HEK293 (cell line): ENCODE results near the gene CTNNA2.

ENCODE experiments used
- CTCF ChIA-PET: fragments of 350-600 bp; formaldehyde crosslinking; extraction: SDS; loops from one replicate; lab custom pipeline; 2021; ENCODE audit warnings: antibody characterized with exemption; lab: Yijun Ruan, JAX
- POLR2A ChIA-PET: fragments of 300-600 bp; formaldehyde crosslinking; extraction: SDS; loops from one replicate; lab custom pipeline; 2020; ENCODE audit warnings: antibody characterized with exemption, inconsistent platforms; lab: Yijun Ruan, JAX
- H3K27ac ChIP-seq: fragments of 200-500 bp; sonication (Bioruptor generic); 2 replicates; pipeline ENCODE4 v1.5.1; 2014; ENCODE audit warnings: low read depth, low read length, control low read depth, inconsistent platforms; ENCODE audit errors: extremely low read depth
- H3K36me3 ChIP-seq, 2 experiments: fragments of 200-500 bp in 1 of 2; sonication (Bioruptor generic) in 1 of 2; 1 replicate in 1 of 2; 2 replicates in 1 of 2; pipeline ENCODE4 v1.5.1; 2014 to 2017; ENCODE audit warnings: inconsistent platforms in 2 of 2, low read length in 2 of 2; ENCODE audit not compliant: control insufficient read depth in 2 of 2, insufficient read depth in 1 of 2
- H3K4me1 ChIP-seq: fragments of 200-500 bp; sonication (Bioruptor generic); 2 replicates; pipeline ENCODE4 v1.5.1; 2014; ENCODE audit warnings: mild to moderate bottlenecking, low read length, inconsistent platforms; ENCODE audit not compliant: control insufficient read depth, insufficient read depth
- H3K4me3 ChIP-seq: 2 replicates; pipeline ENCODE4 v1.5.1; 2011; ENCODE audit warnings: low read depth, mild to moderate bottlenecking, control low read depth, low read length, moderate library complexity
- H3K9me3 ChIP-seq: fragments of 200-500 bp; sonication (Bioruptor generic); 2 replicates; pipeline ENCODE4 v1.5.1; 2014; ENCODE audit warnings: low read depth, low read length, inconsistent platforms; ENCODE audit not compliant: control insufficient read depth, insufficient read depth
- BCL11B ChIP-seq: fragments of 450-650 bp; formaldehyde crosslinking; IDR thresholded peaks from 2 replicates; pipeline ENCODE4 v1.5.1; 2016; ENCODE audit warnings: low read depth, missing biosample characterization, missing genetic modification characterization
- MEIS1 ChIP-seq: sonication (generic); formaldehyde crosslinking; IDR thresholded peaks from 2 replicates; pipeline ENCODE4 v1.8.1; 2022; ENCODE audit warnings: missing genetic modification reagents, mild to moderate bottlenecking, borderline replicate concordance
- MZF1 ChIP-seq: fragments of 450-650 bp; formaldehyde crosslinking; IDR thresholded peaks from 2 replicates; pipeline ENCODE4 v1.5.1; 2017; ENCODE audit warnings: missing biosample characterization, missing genetic modification characterization, borderline replicate concordance
- SCRT1 ChIP-seq: fragments of 450-650 bp; formaldehyde crosslinking; IDR thresholded peaks from 2 replicates; pipeline ENCODE4 v1.5.1; 2016; ENCODE audit warnings: missing biosample characterization, missing genetic modification characterization, borderline replicate concordance
- SCRT2 ChIP-seq: fragments of 450-650 bp; formaldehyde crosslinking; IDR thresholded peaks from 2 replicates; pipeline ENCODE4 v1.5.1; 2016; ENCODE audit warnings: missing biosample characterization, missing genetic modification characterization
- YY1 ChIP-seq: fragments of 450-650 bp; formaldehyde crosslinking; IDR thresholded peaks from 2 replicates; pipeline ENCODE4 v1.5.1; 2018; ENCODE audit warnings: missing biosample characterization, missing genetic modification characterization
- YY2 ChIP-seq: fragments of 450-650 bp; formaldehyde crosslinking; IDR thresholded peaks from 2 replicates; pipeline ENCODE4 v1.5.1; 2016; ENCODE audit warnings: missing biosample characterization, missing genetic modification characterization
- ZBTB8A ChIP-seq: fragments of 450-650 bp; formaldehyde crosslinking; IDR thresholded peaks from 2 replicates; pipeline ENCODE4 v1.5.1; 2016; ENCODE audit warnings: missing biosample characterization, missing genetic modification characterization
- ZNF114 ChIP-seq: fragments of 450-650 bp; formaldehyde crosslinking; IDR thresholded peaks from 2 replicates; pipeline ENCODE4 v1.5.0; 2017; ENCODE audit warnings: missing biosample characterization, missing genetic modification characterization
- ZNF155 ChIP-seq: fragments of 450-650 bp; formaldehyde crosslinking; IDR thresholded peaks from 2 replicates; pipeline ENCODE4 v1.5.1; 2016; ENCODE audit warnings: missing biosample characterization, missing genetic modification characterization
- ZNF169 ChIP-seq: fragments of 450-650 bp; formaldehyde crosslinking; IDR thresholded peaks from 2 replicates; pipeline ENCODE4 v1.5.1; 2016; ENCODE audit warnings: missing biosample characterization, missing genetic modification characterization
- ZNF214 ChIP-seq: fragments of 450-650 bp; formaldehyde crosslinking; IDR thresholded peaks from 2 replicates; pipeline ENCODE4 v1.5.1; 2017; ENCODE audit warnings: missing biosample characterization, mild to moderate bottlenecking, missing genetic modification characterization, borderline replicate concordance
- ZNF37A ChIP-seq: fragments of 450-650 bp; IDR thresholded peaks from 2 replicates; pipeline ENCODE4 v1.5.1; 2018; ENCODE audit warnings: missing biosample characterization, missing genetic modification characterization
- ZNF416 ChIP-seq: fragments of 450-650 bp; formaldehyde crosslinking; IDR thresholded peaks from 2 replicates; pipeline ENCODE4 v1.5.1; 2016; ENCODE audit warnings: missing biosample characterization, missing genetic modification characterization
- ZNF629 ChIP-seq: fragments of 450-650 bp; formaldehyde crosslinking; IDR thresholded peaks from 2 replicates; pipeline ENCODE4 v1.5.1; 2017; ENCODE audit warnings: missing biosample characterization, missing genetic modification characterization
- ZNF76 ChIP-seq: fragments of 450-650 bp; formaldehyde crosslinking; IDR thresholded peaks from 2 replicates; pipeline ENCODE4; 2016; ENCODE audit warnings: low read depth, missing biosample characterization, missing genetic modification characterization, borderline replicate concordance
- ZNF837 ChIP-seq: fragments of 450-650 bp; formaldehyde crosslinking; IDR thresholded peaks from 2 replicates; pipeline ENCODE4 v1.5.1; 2016; ENCODE audit warnings: missing biosample characterization, missing genetic modification characterization
- TF ChIP-seq, protein P1 (sequence below): fragments of 450-650 bp; IDR thresholded peaks from 2 replicates; pipeline ENCODE4 v1.5.1; 2018; ENCODE audit warnings: missing biosample characterization, mild to moderate bottlenecking, missing genetic modification characterization
- TF ChIP-seq, protein P2 (sequence below): fragments of 450-650 bp; formaldehyde crosslinking; optimal IDR thresholded peaks from 2 replicates; pipeline ENCODE3; 2016; ENCODE audit warnings: missing biosample characterization, mild to moderate bottlenecking, missing genetic modification characterization
- TF ChIP-seq, protein P3 (sequence below): fragments of 450-650 bp; formaldehyde crosslinking; IDR thresholded peaks from 2 replicates; pipeline ENCODE4 v1.5.1; 2016; ENCODE audit warnings: missing biosample characterization, missing genetic modification characterization, borderline replicate concordance
- TF ChIP-seq, protein P4 (sequence below): fragments of 450-650 bp; IDR thresholded peaks from 2 replicates; pipeline ENCODE4 v1.5.1; 2018; ENCODE audit warnings: missing biosample characterization, missing genetic modification characterization

The CTNNA2 gene

DNA sequence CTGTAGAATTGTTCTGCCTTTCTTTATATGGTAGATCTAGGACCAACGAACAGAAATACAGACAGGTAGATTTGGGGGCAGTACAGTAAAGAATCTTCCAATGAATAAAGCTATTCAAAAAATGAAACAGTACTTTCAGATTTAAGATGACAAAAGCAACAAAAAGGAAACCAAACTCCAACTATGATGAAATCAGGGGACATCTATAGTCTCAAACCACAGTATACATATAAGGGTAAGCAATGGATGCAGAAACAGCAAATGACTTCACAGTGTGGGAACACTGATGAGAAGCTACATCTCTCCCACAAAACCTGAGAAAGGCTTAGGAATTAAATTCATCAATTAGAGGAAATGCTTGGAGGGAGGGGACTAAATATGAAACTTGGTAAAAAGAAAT, 202.5 kb downstream of the CTNNA2 start:
- CTCF ChIA-PET = interaction anchor here (0.5 to 0.6 kb wide), 2 partner anchors 13 to 1835 kb away, joined by 3 to 6 read pairs; no protein-coding TSS in a partner anchor
- H3K27ac ChIP-seq = no peak overlapping the region
- POLR2A ChIA-PET = no interaction called here
- no peaks in the 10 kb centered on the region for H3K4me1 ChIP-seq
- no peak for TF ChIP-seq ZNF169 (tag by site-specific recombination)
- H3K4me3 ChIP-seq = no peak overlapping the region
- H3K36me3 ChIP-seq = no peaks in the 10 kb centered on the region
- no peaks in the 10 kb centered on the region for H3K9me3 ChIP-seq

DNA sequence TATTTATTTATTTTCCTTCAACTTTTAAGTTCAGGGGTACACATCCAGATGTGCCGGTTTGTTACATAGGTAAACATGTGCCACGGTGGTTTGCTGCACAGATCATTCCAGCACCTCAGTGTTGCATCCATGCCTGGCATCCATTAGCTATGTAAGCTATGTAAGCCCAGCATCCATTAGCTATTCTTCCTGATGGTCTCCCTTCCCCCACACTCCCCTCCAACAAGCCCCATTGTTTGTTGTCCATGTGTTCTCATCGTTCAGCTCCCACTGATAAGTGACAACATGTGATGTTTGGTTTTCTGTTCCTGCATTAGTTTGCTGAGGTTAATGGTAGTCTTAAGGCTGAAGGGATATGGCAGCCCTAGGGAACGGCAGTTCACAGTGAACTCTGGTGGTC, 203.4 kb downstream of the CTNNA2 start:
- Histone ChIP-seq H3K27ac (no peak overlapping the region), H3K9me3 (no peaks in the 10 kb centered on the region), H3K4me1 (no peaks in the 10 kb centered on the region), H3K4me3 (no peak overlapping the region), H3K36me3 (no peaks in the 10 kb centered on the region)
- no peak for TF ChIP-seq ZNF629 (tag by site-specific recombination)
- no peak for TF ChIP-seq ZBTB8A (tag by site-specific recombination)
- no peak for TF ChIP-seq YY1
- no peak for TF ChIP-seq ZNF37A (tag by site-specific recombination)
- ChIA-PET CTCF (no interaction called here), POLR2A (no interaction called here)

- no peak overlapping the region for H3K4me3 ChIP-seq
- CTCF ChIA-PET = no interaction called here
- POLR2A ChIA-PET = no interaction called here
- no peaks in the 10 kb centered on the region for H3K36me3 ChIP-seq
- H3K27ac ChIP-seq = no peak overlapping the region
- no peaks in the 10 kb centered on the region for H3K4me1 ChIP-seq
- H3K9me3 ChIP-seq = no peaks in the 10 kb centered on the region
- TF ChIP-seq, protein P1, sequence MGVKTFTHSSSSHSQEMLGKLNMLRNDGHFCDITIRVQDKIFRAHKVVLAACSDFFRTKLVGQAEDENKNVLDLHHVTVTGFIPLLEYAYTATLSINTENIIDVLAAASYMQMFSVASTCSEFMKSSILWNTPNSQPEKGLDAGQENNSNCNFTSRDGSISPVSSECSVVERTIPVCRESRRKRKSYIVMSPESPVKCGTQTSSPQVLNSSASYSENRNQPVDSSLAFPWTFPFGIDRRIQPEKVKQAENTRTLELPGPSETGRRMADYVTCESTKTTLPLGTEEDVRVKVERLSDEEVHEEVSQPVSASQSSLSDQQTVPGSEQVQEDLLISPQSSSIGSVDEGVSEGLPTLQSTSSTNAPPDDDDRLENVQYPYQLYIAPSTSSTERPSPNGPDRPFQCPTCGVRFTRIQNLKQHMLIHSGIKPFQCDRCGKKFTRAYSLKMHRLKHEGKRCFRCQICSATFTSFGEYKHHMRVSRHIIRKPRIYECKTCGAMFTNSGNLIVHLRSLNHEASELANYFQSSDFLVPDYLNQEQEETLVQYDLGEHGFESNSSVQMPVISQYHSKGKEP (tag by site-specific recombination) = no peak
- TF ChIP-seq SCRT1 = no peak
- no peak for TF ChIP-seq SCRT2 (tag by site-specific recombination)
- TF ChIP-seq ZNF155 (tag by site-specific recombination) = no peak
- no peak for TF ChIP-seq YY2
- TF ChIP-seq, protein P2, sequence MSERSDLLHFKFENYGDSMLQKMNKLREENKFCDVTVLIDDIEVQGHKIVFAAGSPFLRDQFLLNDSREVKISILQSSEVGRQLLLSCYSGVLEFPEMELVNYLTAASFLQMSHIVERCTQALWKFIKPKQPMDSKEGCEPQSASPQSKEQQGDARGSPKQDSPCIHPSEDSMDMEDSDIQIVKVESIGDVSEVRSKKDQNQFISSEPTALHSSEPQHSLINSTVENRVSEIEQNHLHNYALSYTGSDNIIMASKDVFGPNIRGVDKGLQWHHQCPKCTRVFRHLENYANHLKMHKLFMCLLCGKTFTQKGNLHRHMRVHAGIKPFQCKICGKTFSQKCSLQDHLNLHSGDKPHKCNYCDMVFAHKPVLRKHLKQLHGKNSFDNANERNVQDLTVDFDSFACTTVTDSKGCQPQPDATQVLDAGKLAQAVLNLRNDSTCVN (tag by site-specific recombination) = no peak
- no peak for TF ChIP-seq ZNF416 (tag by site-specific recombination)
- no peak for TF ChIP-seq ZNF214 (tag by site-specific recombination)
- no peak for TF ChIP-seq MEIS1 (CRISPR knock-in tag)
- TF ChIP-seq, protein P3, sequence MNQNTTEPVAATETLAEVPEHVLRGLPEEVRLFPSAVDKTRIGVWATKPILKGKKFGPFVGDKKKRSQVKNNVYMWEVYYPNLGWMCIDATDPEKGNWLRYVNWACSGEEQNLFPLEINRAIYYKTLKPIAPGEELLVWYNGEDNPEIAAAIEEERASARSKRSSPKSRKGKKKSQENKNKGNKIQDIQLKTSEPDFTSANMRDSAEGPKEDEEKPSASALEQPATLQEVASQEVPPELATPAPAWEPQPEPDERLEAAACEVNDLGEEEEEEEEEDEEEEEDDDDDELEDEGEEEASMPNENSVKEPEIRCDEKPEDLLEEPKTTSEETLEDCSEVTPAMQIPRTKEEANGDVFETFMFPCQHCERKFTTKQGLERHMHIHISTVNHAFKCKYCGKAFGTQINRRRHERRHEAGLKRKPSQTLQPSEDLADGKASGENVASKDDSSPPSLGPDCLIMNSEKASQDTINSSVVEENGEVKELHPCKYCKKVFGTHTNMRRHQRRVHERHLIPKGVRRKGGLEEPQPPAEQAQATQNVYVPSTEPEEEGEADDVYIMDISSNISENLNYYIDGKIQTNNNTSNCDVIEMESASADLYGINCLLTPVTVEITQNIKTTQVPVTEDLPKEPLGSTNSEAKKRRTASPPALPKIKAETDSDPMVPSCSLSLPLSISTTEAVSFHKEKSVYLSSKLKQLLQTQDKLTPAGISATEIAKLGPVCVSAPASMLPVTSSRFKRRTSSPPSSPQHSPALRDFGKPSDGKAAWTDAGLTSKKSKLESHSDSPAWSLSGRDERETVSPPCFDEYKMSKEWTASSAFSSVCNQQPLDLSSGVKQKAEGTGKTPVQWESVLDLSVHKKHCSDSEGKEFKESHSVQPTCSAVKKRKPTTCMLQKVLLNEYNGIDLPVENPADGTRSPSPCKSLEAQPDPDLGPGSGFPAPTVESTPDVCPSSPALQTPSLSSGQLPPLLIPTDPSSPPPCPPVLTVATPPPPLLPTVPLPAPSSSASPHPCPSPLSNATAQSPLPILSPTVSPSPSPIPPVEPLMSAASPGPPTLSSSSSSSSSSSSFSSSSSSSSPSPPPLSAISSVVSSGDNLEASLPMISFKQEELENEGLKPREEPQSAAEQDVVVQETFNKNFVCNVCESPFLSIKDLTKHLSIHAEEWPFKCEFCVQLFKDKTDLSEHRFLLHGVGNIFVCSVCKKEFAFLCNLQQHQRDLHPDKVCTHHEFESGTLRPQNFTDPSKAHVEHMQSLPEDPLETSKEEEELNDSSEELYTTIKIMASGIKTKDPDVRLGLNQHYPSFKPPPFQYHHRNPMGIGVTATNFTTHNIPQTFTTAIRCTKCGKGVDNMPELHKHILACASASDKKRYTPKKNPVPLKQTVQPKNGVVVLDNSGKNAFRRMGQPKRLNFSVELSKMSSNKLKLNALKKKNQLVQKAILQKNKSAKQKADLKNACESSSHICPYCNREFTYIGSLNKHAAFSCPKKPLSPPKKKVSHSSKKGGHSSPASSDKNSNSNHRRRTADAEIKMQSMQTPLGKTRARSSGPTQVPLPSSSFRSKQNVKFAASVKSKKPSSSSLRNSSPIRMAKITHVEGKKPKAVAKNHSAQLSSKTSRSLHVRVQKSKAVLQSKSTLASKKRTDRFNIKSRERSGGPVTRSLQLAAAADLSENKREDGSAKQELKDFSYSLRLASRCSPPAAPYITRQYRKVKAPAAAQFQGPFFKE (tag by site-specific recombination) = no peak
- no peak for TF ChIP-seq ZNF114 (tag by site-specific recombination)
- TF ChIP-seq BCL11B (tag by site-specific recombination) = no peak
- no peak for TF ChIP-seq ZNF76 (tag by site-specific recombination)
- TF ChIP-seq MZF1 (tag by site-specific recombination) = no peak
- TF ChIP-seq, protein P4, sequence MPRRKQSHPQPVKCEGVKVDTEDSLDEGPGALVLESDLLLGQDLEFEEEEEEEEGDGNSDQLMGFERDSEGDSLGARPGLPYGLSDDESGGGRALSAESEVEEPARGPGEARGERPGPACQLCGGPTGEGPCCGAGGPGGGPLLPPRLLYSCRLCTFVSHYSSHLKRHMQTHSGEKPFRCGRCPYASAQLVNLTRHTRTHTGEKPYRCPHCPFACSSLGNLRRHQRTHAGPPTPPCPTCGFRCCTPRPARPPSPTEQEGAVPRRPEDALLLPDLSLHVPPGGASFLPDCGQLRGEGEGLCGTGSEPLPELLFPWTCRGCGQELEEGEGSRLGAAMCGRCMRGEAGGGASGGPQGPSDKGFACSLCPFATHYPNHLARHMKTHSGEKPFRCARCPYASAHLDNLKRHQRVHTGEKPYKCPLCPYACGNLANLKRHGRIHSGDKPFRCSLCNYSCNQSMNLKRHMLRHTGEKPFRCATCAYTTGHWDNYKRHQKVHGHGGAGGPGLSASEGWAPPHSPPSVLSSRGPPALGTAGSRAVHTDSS (tag by site-specific recombination) = no peak
- no peak for TF ChIP-seq ZNF837 (tag by site-specific recombination)
Measured at GRCh38 chr2:79717364-79718007, 204.6 kb downstream of the CTNNA2 start.
